HG03457 (cell line): Measurements from ENCODE around the gene SEMA4D.
"Not testable (repeated sequence)": the region's sequence is repeated elsewhere in the genome, so short reads cannot be mapped to it uniquely, and the experiment has no call there.

Experiments used
- ATAC-seq: cut with Tn5 transposase; IDR thresholded peaks from one replicate; pipeline ENCODE4 v1.9.1; 2021; ENCODE audit warnings: moderate number of reproducible peaks; ENCODE audit not compliant: unreplicated experiment

Gene SEMA4D

GRCh38 chr9:89359751-89360261 lies 138.1 kb downstream of the SEMA4D start:
- ATAC-seq: no peak

GRCh38 chr9:89358985-89359384 lies 138.9 kb downstream of the SEMA4D start:
- no peak for ATAC-seq

GRCh38 chr9:89358376-89358916 lies 139.5 kb downstream of the SEMA4D start:
- no peak for ATAC-seq

- no peak for ATAC-seq
These were observed 140.3 kb downstream of the SEMA4D start for GRCh38 chr9:89357331-89358197.

- ATAC-seq: no peak
These were observed 141.1 kb downstream of the SEMA4D start for GRCh38 chr9:89356782-89357181.

GRCh38 chr9:89354471-89354870 lies 143.4 kb downstream of the SEMA4D start:
- no peak for ATAC-seq

GRCh38 chr9:89353989-89354388 lies 143.9 kb downstream of the SEMA4D start:
- no peak for ATAC-seq

GRCh38 chr9:89352874-89353649 lies 144.9 kb downstream of the SEMA4D start:
- ATAC-seq: no peak

GRCh38 chr9:89352451-89352850 lies 145.5 kb downstream of the SEMA4D start:
- ATAC-seq: no peak

- ATAC-seq: no peak
These were observed 146.2 kb downstream of the SEMA4D start for GRCh38 chr9:89351584-89352300.

GRCh38 chr9:89350988-89351557 lies 146.8 kb downstream of the SEMA4D start:
- no peak for ATAC-seq

- no peak for ATAC-seq
These were observed 148.3 kb downstream of the SEMA4D start for GRCh38 chr9:89349607-89350006.

GRCh38 chr9:89347651-89348050 lies 150.3 kb downstream of the SEMA4D start:
- ATAC-seq: no peak

GRCh38 chr9:89346696-89347095 lies 151.2 kb downstream of the SEMA4D start:
- ATAC-seq: no peak

GRCh38 chr9:89345476-89345875 lies 152.4 kb downstream of the SEMA4D start:
- no peak for ATAC-seq

GRCh38 chr9:89343812-89344211 lies 154.1 kb downstream of the SEMA4D start:
- ATAC-seq: not testable (repeated sequence)

GRCh38 chr9:89342948-89343347 lies 155.0 kb downstream of the SEMA4D start:
- ATAC-seq: no peak

- no peak for ATAC-seq
These were observed 155.7 kb downstream of the SEMA4D start for GRCh38 chr9:89342213-89342612.

- no peak for ATAC-seq
These were observed 157.6 kb downstream of the SEMA4D start for GRCh38 chr9:89340332-89340731.

- no peak for ATAC-seq
These were observed 158.1 kb downstream of the SEMA4D start for GRCh38 chr9:89339807-89340206.

GRCh38 chr9:89330513-89330912 lies 167.4 kb downstream of the SEMA4D start:
- no peak for ATAC-seq
